ENCODE results near the gene HERC2. TPM values are rescaled to one million over a fixed set of nuclear protein-coding genes. Genes with fewer than 3 reads are reported as not detected.
"Not testable (repeated sequence)": the region's sequence is repeated elsewhere in the genome, so short reads cannot be mapped to it uniquely, and the experiment has no call there.

Gene HERC2
- total and polyA plus RNA-seq, 2 experiments from 2014 or later = 37.7 to 64.4 TPM

DNA sequence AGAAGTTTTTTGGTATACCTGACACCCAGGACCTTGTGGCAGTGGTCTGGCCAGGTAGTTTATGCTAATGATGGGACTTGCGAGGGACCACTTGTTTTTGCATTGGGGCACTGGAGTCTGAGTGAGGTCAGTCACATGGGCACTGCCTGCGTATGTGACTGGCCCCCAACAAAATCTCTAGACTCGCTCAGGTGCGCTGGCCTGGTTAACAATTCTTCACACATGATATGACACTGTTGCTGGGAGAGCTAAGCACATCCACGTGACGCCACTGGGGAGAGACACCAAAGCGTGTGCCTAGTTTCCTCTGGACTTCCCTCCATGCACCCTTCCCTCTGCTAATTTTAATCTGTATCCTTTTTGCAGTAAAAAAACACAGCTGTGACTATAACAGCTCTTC is 90.6 kb downstream of the HERC2 start:
- not testable (repeated sequence) for H3K4me3 ChIP-seq; DNase-seq (ENCODE audit: low read depth in 1 of 2, low spot score in 1 of 2); H3K4me1 ChIP-seq (ENCODE audit: low read depth); H3K27ac ChIP-seq; H3K9me3 ChIP-seq (ENCODE audit: low read depth); H3K27me3 ChIP-seq
- peaks cover 26% of the 10 kb centered on the region for H3K36me3 ChIP-seq

- peaks cover 20% of the 10 kb centered on the region for H3K36me3 ChIP-seq
- not testable (repeated sequence) for DNase-seq (ENCODE audit: low read depth in 1 of 2, low spot score in 1 of 2); H3K27me3 ChIP-seq; H3K27ac ChIP-seq; H3K4me3 ChIP-seq; H3K9me3 ChIP-seq (ENCODE audit: low read depth); H3K4me1 ChIP-seq (ENCODE audit: low read depth)
Observed at GRCh38 chr15:28228990-28229640, 92.9 kb downstream of the HERC2 start.

DNA sequence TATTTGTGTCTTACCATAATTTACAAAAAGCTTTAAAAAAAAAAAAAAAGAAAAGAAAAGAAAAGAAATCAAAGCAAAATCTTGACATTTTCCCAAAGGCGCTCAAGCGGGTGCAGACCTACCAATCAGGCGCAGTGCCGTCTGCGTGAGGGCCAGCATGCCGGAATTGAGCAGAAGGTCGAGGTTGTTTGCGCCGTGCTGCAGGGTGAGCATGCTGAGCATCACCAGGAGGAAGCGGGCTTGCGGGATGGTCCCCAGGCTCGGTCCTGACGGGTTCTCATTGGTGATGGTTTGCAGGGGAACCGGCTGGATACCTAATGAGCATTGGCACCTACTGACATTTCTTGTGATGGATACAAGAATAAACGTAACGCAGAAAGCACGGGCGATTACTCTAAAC is 93.9 kb downstream of the HERC2 start:
- DNase-seq (ENCODE audit: low read depth in 1 of 2, low spot score in 1 of 2) = no peak
- Histone ChIP-seq H3K9me3 (ENCODE audit: low read depth) (no peaks in the 10 kb centered on the region), H3K36me3 (peaks cover 17% of the 10 kb centered on the region), H3K4me3 (no peak overlapping the region), H3K27ac (no peak overlapping the region), H3K4me1 (ENCODE audit: low read depth) (no peaks in the 10 kb centered on the region), H3K27me3 (no peaks in the 10 kb centered on the region)
- no peak for TF ChIP-seq CTCF (IDR thresholded peaks at IDR 0.05; ENCODE audit: low read depth, low read length)

DNA sequence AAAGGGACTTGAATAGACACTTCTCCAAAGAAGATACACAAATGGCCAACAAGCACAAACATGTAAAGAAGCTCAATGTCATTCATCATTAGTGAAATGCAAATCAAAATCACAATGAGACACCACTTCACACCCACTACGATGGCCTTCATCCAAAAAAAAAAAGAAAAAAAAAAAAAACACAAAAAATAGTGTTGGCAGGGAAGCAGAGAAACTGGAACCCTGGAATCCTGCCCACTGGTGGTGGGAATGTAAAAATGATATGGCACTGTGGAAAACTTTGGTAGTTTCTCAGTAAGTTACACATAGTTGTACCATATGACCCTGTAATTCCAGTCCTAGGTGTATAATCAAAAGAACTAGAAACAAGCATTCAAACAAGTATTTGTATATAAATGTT is 94.7 kb downstream of the HERC2 start:
- DNase-seq (ENCODE audit: low read depth in 1 of 2, low spot score in 1 of 2) = peak in 1 of 2 donors; percentile 52
- H3K4me3 ChIP-seq; H3K27me3 ChIP-seq; H3K27ac ChIP-seq; H3K9me3 ChIP-seq (ENCODE audit: low read depth); H3K4me1 ChIP-seq (ENCODE audit: low read depth): not testable (repeated sequence)
- peak; percentile 45 for TF ChIP-seq CTCF (IDR thresholded peaks at IDR 0.05; ENCODE audit: low read depth, low read length)
- peaks cover 12% of the 10 kb centered on the region for H3K36me3 ChIP-seq

GRCh38 chr15:28222612-28223011 is 99.4 kb downstream of the HERC2 start:
- not testable (repeated sequence) for H3K4me3 ChIP-seq; DNase-seq (ENCODE audit: low read depth in 1 of 2, low spot score in 1 of 2); H3K27me3 ChIP-seq; H3K9me3 ChIP-seq (ENCODE audit: low read depth); H3K4me1 ChIP-seq (ENCODE audit: low read depth); H3K27ac ChIP-seq
- H3K36me3 ChIP-seq = peaks cover 12% of the 10 kb centered on the region

DNA sequence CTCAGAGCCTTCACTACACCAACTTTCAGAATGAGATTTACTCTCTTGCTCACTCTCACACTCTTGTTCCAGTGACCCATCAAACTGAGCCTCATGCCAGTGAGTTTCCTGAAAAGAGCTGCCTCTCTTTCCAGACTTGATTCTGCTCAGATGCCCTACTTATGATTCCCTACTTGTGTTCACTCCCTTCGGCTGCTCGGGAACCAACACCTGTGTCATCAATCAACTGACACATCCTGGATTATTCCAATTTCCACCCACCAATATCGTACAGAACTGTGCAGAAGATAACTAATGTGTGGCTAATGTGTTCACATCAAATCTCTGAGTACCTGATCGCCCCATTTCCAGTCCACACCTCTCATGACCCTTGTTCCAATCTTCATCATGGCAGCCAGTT is 100.3 kb downstream of the HERC2 start:
- not testable (repeated sequence) for H3K27ac ChIP-seq; H3K4me3 ChIP-seq; H3K9me3 ChIP-seq (ENCODE audit: low read depth); DNase-seq (ENCODE audit: low read depth in 1 of 2, low spot score in 1 of 2); H3K27me3 ChIP-seq; H3K4me1 ChIP-seq (ENCODE audit: low read depth)
- peaks cover 12% of the 10 kb centered on the region for H3K36me3 ChIP-seq

- no peak for TF ChIP-seq CTCF (IDR thresholded peaks at IDR 0.05; ENCODE audit: low read depth, low read length)
- H3K9me3 ChIP-seq (ENCODE audit: low read depth) = no peaks in the 10 kb centered on the region
- H3K36me3 ChIP-seq = peaks cover 23% of the 10 kb centered on the region
- no peak for DNase-seq (ENCODE audit: low read depth in 1 of 2, low spot score in 1 of 2)
- no peak overlapping the region for H3K27ac ChIP-seq
- no peaks in the 10 kb centered on the region for H3K27me3 ChIP-seq
- H3K4me1 ChIP-seq (ENCODE audit: low read depth) = no peaks in the 10 kb centered on the region
- no peak overlapping the region for H3K4me3 ChIP-seq
Observed at GRCh38 chr15:28219116-28219515, 102.9 kb downstream of the HERC2 start.

DNA sequence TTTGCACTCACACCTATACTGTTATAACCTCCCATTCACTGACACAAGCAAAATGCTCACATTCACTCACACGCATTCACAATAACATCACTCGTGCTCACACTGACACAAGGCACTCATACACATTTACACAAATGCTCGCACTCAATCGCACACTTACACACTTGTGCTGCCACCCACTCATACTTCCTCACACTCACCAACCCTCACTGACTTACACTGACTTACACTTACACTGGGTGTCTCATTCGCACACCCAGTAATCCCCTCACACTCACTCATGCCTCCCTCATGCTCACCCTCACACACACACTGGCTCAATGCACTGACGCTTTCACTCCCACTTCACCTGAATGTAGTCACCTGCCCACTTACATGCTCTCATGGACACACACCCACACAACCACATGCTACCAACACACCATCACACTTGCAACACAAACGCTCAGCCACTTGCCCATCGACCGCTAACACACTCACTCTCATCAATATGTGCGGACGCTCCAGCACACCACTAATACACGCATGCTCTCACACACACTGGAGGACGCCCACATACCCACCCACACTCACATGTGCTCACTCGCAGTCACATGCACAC is 104.9 kb downstream of the HERC2 start:
- H3K27ac ChIP-seq; H3K4me1 ChIP-seq (ENCODE audit: low read depth); H3K4me3 ChIP-seq; DNase-seq (ENCODE audit: low read depth in 1 of 2, low spot score in 1 of 2); H3K9me3 ChIP-seq (ENCODE audit: low read depth); H3K27me3 ChIP-seq: not testable (repeated sequence)
- H3K36me3 ChIP-seq = peaks cover 27% of the 10 kb centered on the region

DNA sequence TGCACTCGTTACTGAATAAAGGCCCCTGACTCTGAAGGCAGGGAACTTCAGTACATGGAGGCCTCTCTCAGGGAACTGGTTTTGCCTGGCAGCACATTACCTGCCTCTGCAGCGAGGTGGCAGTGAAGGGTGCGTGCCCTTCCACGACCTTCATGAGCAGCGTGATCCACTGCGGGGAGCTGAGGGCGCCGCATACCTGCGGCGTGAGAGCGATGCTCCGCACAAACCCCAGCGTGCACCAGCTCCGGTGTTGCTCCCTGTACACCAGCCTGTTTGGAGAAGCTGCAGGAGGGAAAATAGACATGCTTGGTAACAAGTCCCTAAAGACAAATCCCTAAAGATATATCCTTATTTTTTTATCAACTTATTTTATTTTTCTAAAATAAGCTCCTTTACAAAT is 106.5 kb downstream of the HERC2 start:
- DNase-seq (ENCODE audit: low read depth in 1 of 2, low spot score in 1 of 2); H3K27me3 ChIP-seq; H3K27ac ChIP-seq; H3K9me3 ChIP-seq (ENCODE audit: low read depth); H3K4me3 ChIP-seq; H3K4me1 ChIP-seq (ENCODE audit: low read depth): not testable (repeated sequence)
- H3K36me3 ChIP-seq = peaks cover 27% of the 10 kb centered on the region

GRCh38 chr15:28214006-28214790 is 107.8 kb downstream of the HERC2 start:
- H3K4me3 ChIP-seq; H3K4me1 ChIP-seq (ENCODE audit: low read depth); DNase-seq (ENCODE audit: low read depth in 1 of 2, low spot score in 1 of 2); H3K27me3 ChIP-seq; H3K27ac ChIP-seq; H3K9me3 ChIP-seq (ENCODE audit: low read depth): not testable (repeated sequence)
- H3K36me3 ChIP-seq = peaks cover 27% of the 10 kb centered on the region

DNA sequence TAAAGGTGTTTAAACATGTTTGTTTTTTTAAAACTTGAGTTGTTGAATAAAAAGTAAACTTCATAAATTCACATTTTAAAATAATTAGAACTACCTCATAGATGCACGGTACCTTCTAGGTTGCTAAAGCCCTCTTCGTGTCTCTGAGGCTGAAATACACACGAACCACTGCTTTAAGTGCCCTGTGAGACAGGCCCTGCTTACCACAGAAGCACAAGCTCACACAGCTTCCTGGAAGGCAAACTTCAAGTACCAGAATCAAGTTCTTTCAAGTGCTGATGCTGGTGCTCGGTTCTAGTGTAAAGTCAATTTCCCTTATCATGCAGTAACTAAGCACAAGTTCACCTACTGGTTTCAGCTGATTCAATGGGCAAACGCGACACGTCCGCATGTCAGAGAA is 108.6 kb downstream of the HERC2 start:
- not testable (repeated sequence) for H3K27ac ChIP-seq; H3K27me3 ChIP-seq; H3K4me3 ChIP-seq; DNase-seq (ENCODE audit: low read depth in 1 of 2, low spot score in 1 of 2); H3K9me3 ChIP-seq (ENCODE audit: low read depth); H3K4me1 ChIP-seq (ENCODE audit: low read depth)
- H3K36me3 ChIP-seq = peaks cover 20% of the 10 kb centered on the region

Data from cardiac muscle cell (in vitro differentiated cells and primary cell).